Fibroblast of villous mesenchyme (primary cell): ENCODE results near the gene PCGF5. TPM values are rescaled to one million over a fixed set of nuclear protein-coding genes. Genes with fewer than 3 reads are reported as not detected.

Source experiments
- DNase-seq: peaks from one replicate; pipeline ENCODE4 v3.0.0-alpha.2; 2010; ENCODE audit warnings: low read depth
- H3K4me3 ChIP-seq: 2 replicates; pipeline ENCODE4 v1.5.1; 2011; ENCODE audit warnings: low read depth, mild to moderate bottlenecking, low read length
- CTCF ChIP-seq: IDR thresholded peaks from 2 replicates; pipeline ENCODE4 v1.5.1; 2012; ENCODE audit warnings: low read depth, mild to moderate bottlenecking, low read length; ENCODE audit not compliant: insufficient read depth
- total RNA-seq: library from RNA; depleted of rRNA; stranded (reverse); fragments of >200 nt; gene quantifications from 2 replicates; pipeline ENCODE4 v1.2.3, GENCODE V29; 2012

Gene PCGF5
- total RNA-seq, 1 donor = 29.4 TPM

GRCh38 chr10:91220954-91221675 lies 652 bp downstream of the PCGF5 start:
- peak overlapping the region; percentile 90 for H3K4me3 ChIP-seq
- no peak for TF ChIP-seq CTCF
- DNase-seq = peak; percentile 42

DNA sequence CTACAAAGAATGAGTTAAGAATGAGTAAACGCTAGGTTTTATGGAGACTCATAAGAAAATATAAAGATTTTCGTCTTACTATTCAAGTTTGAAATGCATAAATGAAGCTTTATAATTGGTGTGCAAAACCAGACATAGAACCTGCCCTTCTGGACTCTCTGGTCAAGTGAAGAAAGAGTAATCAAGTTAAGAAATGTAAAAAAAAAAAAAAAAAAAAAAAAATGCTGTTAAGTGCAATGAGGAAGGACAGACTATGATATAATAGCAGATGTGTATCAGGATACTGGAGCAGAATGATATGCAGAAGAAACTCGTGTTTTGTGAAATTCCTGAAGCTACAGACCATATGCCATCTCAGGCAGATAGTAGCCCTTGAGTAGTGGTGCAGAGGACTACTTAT lies 5.6 kb downstream of the PCGF5 start:
- TF ChIP-seq CTCF = no peak
- DNase-seq = no peak
- H3K4me3 ChIP-seq = no peak overlapping the region

- TF ChIP-seq CTCF = no peak
- no peak overlapping the region for H3K4me3 ChIP-seq
- DNase-seq = no peak
Measured at GRCh38 chr10:91227576-91227975, 7.1 kb downstream of the PCGF5 start.

GRCh38 chr10:91229683-91230082 lies 9.2 kb downstream of the PCGF5 start:
- H3K4me3 ChIP-seq = no peak overlapping the region
- TF ChIP-seq CTCF = no peak
- no peak for DNase-seq

- TF ChIP-seq CTCF = no peak
- no peak for DNase-seq
- no peak overlapping the region for H3K4me3 ChIP-seq
Measured at GRCh38 chr10:91238191-91238590, 17.7 kb downstream of the PCGF5 start.

DNA sequence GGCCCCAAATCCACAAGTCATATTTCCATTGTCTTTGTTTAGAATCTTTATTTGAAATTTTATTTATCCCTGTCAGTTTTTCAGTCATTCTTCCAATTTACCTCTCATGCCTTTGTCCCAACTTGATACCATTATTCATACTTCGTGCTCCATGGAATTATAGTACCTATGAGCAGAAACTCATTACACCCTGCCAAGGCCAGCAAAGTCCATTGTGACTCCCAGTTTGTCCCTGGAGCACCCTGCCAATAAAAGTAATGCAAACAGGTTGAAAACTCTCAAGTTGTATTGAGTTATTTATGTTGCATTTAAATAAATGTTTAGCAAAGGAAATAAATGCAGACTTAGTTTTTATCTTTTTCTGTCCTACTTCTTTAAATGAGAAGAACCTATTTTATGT lies 19.3 kb downstream of the PCGF5 start:
- H3K4me3 ChIP-seq = no peak overlapping the region
- no peak for TF ChIP-seq CTCF
- no peak for DNase-seq

DNA sequence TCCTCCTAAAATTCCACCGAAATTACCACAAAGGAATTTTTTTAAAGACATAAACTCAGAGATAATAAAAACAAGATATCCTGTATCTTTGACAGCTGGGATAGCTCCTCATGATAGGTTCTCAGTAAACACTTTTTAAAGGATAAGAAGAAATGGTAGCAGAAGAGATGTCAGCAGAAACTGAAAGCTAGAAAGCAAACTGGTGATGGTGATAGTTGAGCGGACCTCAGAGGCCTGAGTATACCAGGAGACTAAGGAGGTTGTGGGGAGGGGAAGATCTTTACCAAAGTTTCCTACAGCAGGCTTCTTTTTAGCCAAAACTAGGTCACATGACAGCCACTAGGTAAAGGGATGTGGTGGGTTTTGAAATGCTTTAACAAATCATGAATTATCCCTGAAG lies 22.5 kb downstream of the PCGF5 start:
- no peak for TF ChIP-seq CTCF

More for the DNA sequence above, 22.5 kb downstream of the PCGF5 start:
- no peak overlapping the region for H3K4me3 ChIP-seq
- peak; percentile 55 for DNase-seq
